Measurements from ENCODE around the gene BBS9.

BBS9 gene

GRCh38 chr7:33432821-33433220 is 303.5 kb downstream of the BBS9 start:
- no peak overlapping the region for H3K9ac ChIP-seq (ENCODE audit: low read depth in 1 of 2, low read length in 2 of 2)
- H3K4me3 ChIP-seq (ENCODE audit: low read length in 2 of 2) = no peak overlapping the region
- no peaks in the 10 kb centered on the region for H3K9me3 ChIP-seq (ENCODE audit: control insufficient read depth in 2 of 2, low read length in 2 of 2)
- no peaks in the 10 kb centered on the region for H3K4me1 ChIP-seq (ENCODE audit: control insufficient read depth in 2 of 2, insufficient read depth in 2 of 2, low read length in 2 of 2)
- no peaks in the 10 kb centered on the region for H3K27me3 ChIP-seq (ENCODE audit: control insufficient read depth in 2 of 2, insufficient read depth in 2 of 2, low read length in 2 of 2)
- H3K36me3 ChIP-seq (ENCODE audit: control insufficient read depth in 2 of 2, insufficient read depth in 2 of 2, low read length in 2 of 2) = no peaks in the 10 kb centered on the region
- H3K27ac ChIP-seq (ENCODE audit: low read depth in 2 of 2, low read length in 2 of 2) = no peak overlapping the region

DNA sequence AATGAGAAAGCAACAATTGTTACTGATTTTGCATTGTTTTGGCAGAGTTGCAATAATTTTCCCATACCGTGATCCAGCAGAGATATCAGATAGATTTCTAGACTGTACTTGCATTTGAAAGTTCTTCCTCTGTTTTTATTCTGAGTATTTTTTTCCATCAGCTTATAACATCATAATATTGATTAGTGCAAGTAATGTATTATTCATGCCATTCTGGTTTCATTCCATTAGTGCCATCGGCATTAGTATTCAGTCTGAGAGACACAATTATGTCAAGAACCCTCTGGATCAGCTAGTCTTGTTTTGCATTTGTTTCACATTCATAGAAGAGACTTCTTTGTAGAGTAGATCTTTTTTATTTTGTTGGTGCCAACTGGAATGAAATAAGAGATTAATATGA is 304.0 kb downstream of the BBS9 start:
- H3K9me3 ChIP-seq (ENCODE audit: control insufficient read depth in 2 of 2, low read length in 2 of 2) = no peaks in the 10 kb centered on the region
- no peaks in the 10 kb centered on the region for H3K27me3 ChIP-seq (ENCODE audit: control insufficient read depth in 2 of 2, insufficient read depth in 2 of 2, low read length in 2 of 2)
- no peak overlapping the region for H3K27ac ChIP-seq (ENCODE audit: low read depth in 2 of 2, low read length in 2 of 2)
- no peaks in the 10 kb centered on the region for H3K4me1 ChIP-seq (ENCODE audit: control insufficient read depth in 2 of 2, insufficient read depth in 2 of 2, low read length in 2 of 2)
- no peak overlapping the region for H3K4me3 ChIP-seq (ENCODE audit: low read length in 2 of 2)
- H3K36me3 ChIP-seq (ENCODE audit: control insufficient read depth in 2 of 2, insufficient read depth in 2 of 2, low read length in 2 of 2) = no peaks in the 10 kb centered on the region
- no peak overlapping the region for H3K9ac ChIP-seq (ENCODE audit: low read depth in 1 of 2, low read length in 2 of 2)

DNA sequence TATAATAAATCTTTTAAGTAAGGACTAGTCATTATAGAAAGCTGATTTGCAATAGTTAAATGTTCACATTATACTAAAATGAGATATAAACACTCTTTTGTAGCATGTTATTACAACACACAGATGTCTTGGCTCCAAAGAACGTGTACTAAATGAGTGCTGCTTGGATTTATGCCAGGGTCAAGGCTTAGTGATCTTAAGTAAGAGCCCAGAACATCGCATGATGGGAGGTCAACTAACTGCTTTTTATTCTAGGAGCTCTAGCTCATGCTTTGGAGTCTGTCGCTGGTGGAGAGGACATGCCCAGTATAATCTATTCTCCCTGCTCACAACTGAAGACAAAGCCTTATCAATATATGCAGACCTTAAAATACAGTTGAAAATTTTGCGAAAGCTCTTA is 315.1 kb downstream of the BBS9 start:
- no peak overlapping the region for H3K4me3 ChIP-seq (ENCODE audit: low read length in 2 of 2)
- no peak overlapping the region for H3K27ac ChIP-seq (ENCODE audit: low read depth in 2 of 2, low read length in 2 of 2)
- no peaks in the 10 kb centered on the region for H3K36me3 ChIP-seq (ENCODE audit: control insufficient read depth in 2 of 2, insufficient read depth in 2 of 2, low read length in 2 of 2)
- H3K27me3 ChIP-seq (ENCODE audit: control insufficient read depth in 2 of 2, insufficient read depth in 2 of 2, low read length in 2 of 2) = no peaks in the 10 kb centered on the region
- no peaks in the 10 kb centered on the region for H3K9me3 ChIP-seq (ENCODE audit: control insufficient read depth in 2 of 2, low read length in 2 of 2)
- H3K4me1 ChIP-seq (ENCODE audit: control insufficient read depth in 2 of 2, insufficient read depth in 2 of 2, low read length in 2 of 2) = no peaks in the 10 kb centered on the region
- H3K9ac ChIP-seq (ENCODE audit: low read depth in 1 of 2, low read length in 2 of 2) = no peak overlapping the region

- no peaks in the 10 kb centered on the region for H3K36me3 ChIP-seq (ENCODE audit: control insufficient read depth in 2 of 2, insufficient read depth in 2 of 2, low read length in 2 of 2)
- H3K4me3 ChIP-seq (ENCODE audit: low read length in 2 of 2) = no peak overlapping the region
- H3K27ac ChIP-seq (ENCODE audit: low read depth in 2 of 2, low read length in 2 of 2) = no peak overlapping the region
- no peaks in the 10 kb centered on the region for H3K27me3 ChIP-seq (ENCODE audit: control insufficient read depth in 2 of 2, insufficient read depth in 2 of 2, low read length in 2 of 2)
- H3K4me1 ChIP-seq (ENCODE audit: control insufficient read depth in 2 of 2, insufficient read depth in 2 of 2, low read length in 2 of 2) = no peaks in the 10 kb centered on the region
- H3K9ac ChIP-seq (ENCODE audit: low read depth in 1 of 2, low read length in 2 of 2) = no peak overlapping the region
- H3K9me3 ChIP-seq (ENCODE audit: control insufficient read depth in 2 of 2, low read length in 2 of 2) = no peaks in the 10 kb centered on the region
Measured at GRCh38 chr7:33446551-33446950, 317.2 kb downstream of the BBS9 start.

DNA sequence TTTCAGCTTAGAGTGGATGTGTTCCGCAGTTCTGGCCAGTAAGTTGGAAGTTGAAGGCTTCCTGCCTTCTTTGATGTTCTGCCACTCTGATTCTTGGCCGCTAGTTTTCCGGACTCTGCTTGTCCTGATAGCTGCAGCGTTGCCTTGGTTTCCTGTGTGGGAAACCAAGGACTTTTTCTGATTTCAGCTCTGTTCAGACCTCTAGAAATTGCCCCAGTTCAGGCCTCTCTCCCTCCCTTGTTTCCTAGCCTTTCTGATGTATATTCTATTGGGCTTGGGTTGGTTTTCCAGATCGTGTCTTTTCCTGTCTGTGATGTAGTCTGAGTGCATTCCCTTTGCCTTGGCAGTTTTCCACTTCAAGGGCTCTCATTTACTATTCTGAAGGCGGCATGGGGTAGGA is 318.7 kb downstream of the BBS9 start:
- Histone ChIP-seq H3K27ac (ENCODE audit: low read depth in 2 of 2, low read length in 2 of 2) (no peak overlapping the region), H3K4me3 (ENCODE audit: low read length in 2 of 2) (no peak overlapping the region), H3K36me3 (ENCODE audit: control insufficient read depth in 2 of 2, insufficient read depth in 2 of 2, low read length in 2 of 2) (no peaks in the 10 kb centered on the region), H3K27me3 (ENCODE audit: control insufficient read depth in 2 of 2, insufficient read depth in 2 of 2, low read length in 2 of 2) (no peaks in the 10 kb centered on the region), H3K4me1 (ENCODE audit: control insufficient read depth in 2 of 2, insufficient read depth in 2 of 2, low read length in 2 of 2) (no peaks in the 10 kb centered on the region), H3K9ac (ENCODE audit: low read depth in 1 of 2, low read length in 2 of 2) (no peak overlapping the region), H3K9me3 (ENCODE audit: control insufficient read depth in 2 of 2, low read length in 2 of 2) (no peaks in the 10 kb centered on the region)

DNA sequence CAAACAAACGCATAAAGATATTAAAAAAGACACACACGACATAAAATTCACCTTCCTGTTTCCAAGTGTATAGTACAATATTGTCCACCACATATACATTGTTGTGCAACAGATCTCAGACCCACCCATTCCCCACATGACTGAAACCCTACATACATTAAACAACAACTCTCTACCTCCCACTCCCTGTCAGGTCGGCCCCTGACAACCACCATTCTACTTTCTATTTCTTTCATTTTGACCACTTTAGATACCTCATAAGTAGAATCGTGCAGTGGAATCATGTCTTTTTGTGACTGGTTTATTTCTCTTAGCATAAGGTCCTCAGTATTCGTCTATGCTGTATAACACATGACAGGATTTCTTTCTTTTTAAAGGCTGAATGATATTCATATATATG is 320.5 kb downstream of the BBS9 start:
- Histone ChIP-seq H3K4me3 (ENCODE audit: low read length in 2 of 2) (no peak overlapping the region), H3K9me3 (ENCODE audit: control insufficient read depth in 2 of 2, low read length in 2 of 2) (no peaks in the 10 kb centered on the region), H3K27me3 (ENCODE audit: control insufficient read depth in 2 of 2, insufficient read depth in 2 of 2, low read length in 2 of 2) (no peaks in the 10 kb centered on the region), H3K36me3 (ENCODE audit: control insufficient read depth in 2 of 2, insufficient read depth in 2 of 2, low read length in 2 of 2) (no peaks in the 10 kb centered on the region), H3K27ac (ENCODE audit: low read depth in 2 of 2, low read length in 2 of 2) (no peak overlapping the region), H3K4me1 (ENCODE audit: control insufficient read depth in 2 of 2, insufficient read depth in 2 of 2, low read length in 2 of 2) (no peaks in the 10 kb centered on the region), H3K9ac (ENCODE audit: low read depth in 1 of 2, low read length in 2 of 2) (no peak overlapping the region)

GRCh38 chr7:33452805-33453502 is 323.6 kb downstream of the BBS9 start:
- no peak overlapping the region for H3K27ac ChIP-seq (ENCODE audit: low read depth in 2 of 2, low read length in 2 of 2)
- H3K27me3 ChIP-seq (ENCODE audit: control insufficient read depth in 2 of 2, insufficient read depth in 2 of 2, low read length in 2 of 2) = no peaks in the 10 kb centered on the region
- no peak overlapping the region for H3K9ac ChIP-seq (ENCODE audit: low read depth in 1 of 2, low read length in 2 of 2)
- no peaks in the 10 kb centered on the region for H3K4me1 ChIP-seq (ENCODE audit: control insufficient read depth in 2 of 2, insufficient read depth in 2 of 2, low read length in 2 of 2)
- no peaks in the 10 kb centered on the region for H3K9me3 ChIP-seq (ENCODE audit: control insufficient read depth in 2 of 2, low read length in 2 of 2)
- H3K36me3 ChIP-seq (ENCODE audit: control insufficient read depth in 2 of 2, insufficient read depth in 2 of 2, low read length in 2 of 2) = no peaks in the 10 kb centered on the region
- no peak overlapping the region for H3K4me3 ChIP-seq (ENCODE audit: low read length in 2 of 2)

DNA sequence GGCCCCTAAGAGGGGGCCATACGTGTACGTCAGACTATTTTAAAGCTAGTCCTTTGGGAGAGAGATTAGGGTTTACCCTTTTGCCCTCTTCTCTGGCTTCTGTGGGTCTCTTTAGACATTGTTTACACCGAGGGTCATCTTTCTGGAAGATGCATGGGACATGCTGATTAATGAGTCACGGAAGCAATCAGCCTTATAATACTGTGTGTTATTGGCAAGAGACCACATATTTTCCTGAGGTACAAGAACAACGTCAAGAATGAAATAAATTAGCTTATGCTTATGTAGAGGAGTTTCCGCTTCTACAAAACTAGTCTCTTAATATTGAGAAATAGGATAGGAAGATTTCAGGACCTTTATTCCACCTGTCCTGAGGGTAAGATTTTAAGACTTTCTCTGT is 327.7 kb downstream of the BBS9 start:
- no peaks in the 10 kb centered on the region for H3K9me3 ChIP-seq (ENCODE audit: control insufficient read depth in 2 of 2, low read length in 2 of 2)
- no peak overlapping the region for H3K27ac ChIP-seq (ENCODE audit: low read depth in 2 of 2, low read length in 2 of 2)
- no peaks in the 10 kb centered on the region for H3K27me3 ChIP-seq (ENCODE audit: control insufficient read depth in 2 of 2, insufficient read depth in 2 of 2, low read length in 2 of 2)
- no peaks in the 10 kb centered on the region for H3K4me1 ChIP-seq (ENCODE audit: control insufficient read depth in 2 of 2, insufficient read depth in 2 of 2, low read length in 2 of 2)
- H3K4me3 ChIP-seq (ENCODE audit: low read length in 2 of 2) = no peak overlapping the region
- no peak overlapping the region for H3K9ac ChIP-seq (ENCODE audit: low read depth in 1 of 2, low read length in 2 of 2)
- H3K36me3 ChIP-seq (ENCODE audit: control insufficient read depth in 2 of 2, insufficient read depth in 2 of 2, low read length in 2 of 2) = no peaks in the 10 kb centered on the region

DNA sequence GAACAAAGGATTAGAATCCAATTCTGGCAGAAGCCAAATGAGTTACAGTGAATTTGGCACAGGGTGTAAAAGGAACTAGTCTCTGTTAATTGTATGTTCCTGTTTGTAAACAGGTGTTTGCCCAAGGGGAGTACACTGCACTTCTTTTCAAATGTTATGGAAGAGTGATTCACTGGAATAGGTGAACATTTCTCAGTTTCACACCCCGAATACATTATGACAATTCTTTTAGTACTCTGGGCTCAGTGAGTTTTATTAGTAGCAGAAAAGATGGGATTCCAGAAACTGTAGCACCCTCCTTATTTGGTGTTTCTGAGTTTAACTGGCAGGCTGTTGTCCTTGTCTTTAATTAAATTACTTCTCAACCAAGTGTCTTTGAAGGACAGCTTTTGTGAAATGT is 329.2 kb downstream of the BBS9 start:
- H3K4me3 ChIP-seq (ENCODE audit: low read length in 2 of 2) = no peak overlapping the region
- H3K4me1 ChIP-seq (ENCODE audit: control insufficient read depth in 2 of 2, insufficient read depth in 2 of 2, low read length in 2 of 2) = no peaks in the 10 kb centered on the region
- no peaks in the 10 kb centered on the region for H3K27me3 ChIP-seq (ENCODE audit: control insufficient read depth in 2 of 2, insufficient read depth in 2 of 2, low read length in 2 of 2)
- H3K27ac ChIP-seq (ENCODE audit: low read depth in 2 of 2, low read length in 2 of 2) = no peak overlapping the region
- no peak overlapping the region for H3K9ac ChIP-seq (ENCODE audit: low read depth in 1 of 2, low read length in 2 of 2)
- no peaks in the 10 kb centered on the region for H3K36me3 ChIP-seq (ENCODE audit: control insufficient read depth in 2 of 2, insufficient read depth in 2 of 2, low read length in 2 of 2)
- H3K9me3 ChIP-seq (ENCODE audit: control insufficient read depth in 2 of 2, low read length in 2 of 2) = no peaks in the 10 kb centered on the region

DNA sequence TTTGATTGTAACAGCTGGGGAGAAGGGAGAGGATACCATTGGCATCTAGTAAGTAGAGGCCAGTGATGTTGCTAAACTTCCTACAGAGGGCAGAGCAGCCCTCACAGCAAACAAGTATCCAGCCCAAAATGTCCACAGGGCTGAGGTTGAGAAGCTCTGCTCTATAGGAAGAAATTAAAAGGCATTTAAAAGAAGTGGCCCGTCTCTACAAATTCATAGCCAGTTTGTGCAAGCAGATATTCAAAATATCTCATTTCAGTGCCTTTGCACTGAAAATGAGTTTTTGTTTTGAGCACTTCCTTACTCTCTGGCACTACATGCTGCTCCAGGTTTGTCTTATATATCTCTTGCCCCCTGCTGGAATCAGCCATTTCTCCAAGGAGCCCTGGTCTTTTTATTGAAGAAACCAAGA is 330.0 kb downstream of the BBS9 start:
- Histone ChIP-seq H3K4me3 (ENCODE audit: low read length in 2 of 2) (no peak overlapping the region), H3K27ac (ENCODE audit: low read depth in 2 of 2, low read length in 2 of 2) (no peak overlapping the region)

DNA sequence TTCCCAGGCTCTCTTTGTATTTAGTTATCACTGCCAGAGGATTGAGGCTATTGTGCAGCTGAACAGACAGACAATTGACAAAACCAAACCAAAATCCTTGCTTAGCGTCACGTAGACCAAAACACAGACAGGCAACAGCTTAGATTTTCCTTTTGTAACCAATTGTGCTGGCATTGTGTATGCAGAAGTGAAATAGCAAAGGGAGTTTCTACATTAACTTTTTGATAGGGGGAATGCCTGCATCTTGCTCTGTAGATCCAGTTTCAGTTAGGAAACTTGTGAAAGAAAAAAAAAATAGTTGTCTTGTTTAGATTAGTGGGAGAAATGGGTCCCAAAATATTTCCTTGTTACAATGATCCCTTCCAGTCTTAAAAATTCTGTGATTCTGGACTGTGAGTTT is 333.8 kb downstream of the BBS9 start:
- Histone ChIP-seq H3K4me1 (ENCODE audit: control insufficient read depth in 2 of 2, insufficient read depth in 2 of 2, low read length in 2 of 2) (no peaks in the 10 kb centered on the region), H3K9me3 (ENCODE audit: control insufficient read depth in 2 of 2, low read length in 2 of 2) (no peaks in the 10 kb centered on the region), H3K9ac (ENCODE audit: low read depth in 1 of 2, low read length in 2 of 2) (no peak overlapping the region), H3K4me3 (ENCODE audit: low read length in 2 of 2) (no peak overlapping the region), H3K27ac (ENCODE audit: low read depth in 2 of 2, low read length in 2 of 2) (no peak overlapping the region), H3K27me3 (ENCODE audit: control insufficient read depth in 2 of 2, insufficient read depth in 2 of 2, low read length in 2 of 2) (no peaks in the 10 kb centered on the region), H3K36me3 (ENCODE audit: control insufficient read depth in 2 of 2, insufficient read depth in 2 of 2, low read length in 2 of 2) (no peaks in the 10 kb centered on the region)

More for the DNA sequence above, 330.0 kb downstream of the BBS9 start:
- Histone ChIP-seq H3K4me1 (ENCODE audit: control insufficient read depth in 2 of 2, insufficient read depth in 2 of 2, low read length in 2 of 2) (no peaks in the 10 kb centered on the region), H3K36me3 (ENCODE audit: control insufficient read depth in 2 of 2, insufficient read depth in 2 of 2, low read length in 2 of 2) (no peaks in the 10 kb centered on the region), H3K27me3 (ENCODE audit: control insufficient read depth in 2 of 2, insufficient read depth in 2 of 2, low read length in 2 of 2) (no peaks in the 10 kb centered on the region), H3K9me3 (ENCODE audit: control insufficient read depth in 2 of 2, low read length in 2 of 2) (no peaks in the 10 kb centered on the region), H3K9ac (ENCODE audit: low read depth in 1 of 2, low read length in 2 of 2) (no peak overlapping the region)

Measured in mucosa of rectum (tissue), 2 donors.